PFSK-1 (cell line): ENCODE data around the gene CCL24.

ENCODE experiments used
- FOXP2 ChIP-seq: optimal IDR thresholded peaks from 2 replicates; pipeline ENCODE3; 2011; ENCODE audit warnings: borderline replicate concordance, control low read depth, inconsistent platforms; ENCODE audit not compliant: insufficient read depth; ENCODE audit errors: extremely low read length, extremely low read depth
- POLR2AphosphoS5 ChIP-seq: IDR thresholded peaks from 2 replicates; pipeline ENCODE4 v1.6.1; 2012; ENCODE audit warnings: low read depth, mild to moderate bottlenecking, control low read depth, low read length, moderate library complexity
- REST ChIP-seq, 2 experiments: IDR thresholded peaks; 2 replicates each; pipeline versions ENCODE4 v1.6.1 to v1.8.0; 2011 to 2012; ENCODE audit warnings: low read depth in 2 of 2, low read length in 2 of 2, control low read depth in 1 of 2, inconsistent platforms in 1 of 2, mild to moderate bottlenecking in 1 of 2, moderate library complexity in 1 of 2; ENCODE audit not compliant: insufficient read depth in 1 of 2

- TF ChIP-seq POLR2AphosphoS5 (no peak), FOXP2 (no peak), REST (IDR thresholded peaks at IDR 0.05; ENCODE audit: insufficient read depth in 1 of 2, low read depth in 2 of 2, low read length in 2 of 2) (no peak)
Measured at GRCh38 chr7:75858410-75858809, 44.8 kb upstream of the CCL24 start.
